Gastrocnemius medialis (tissue), 4 donors: ENCODE data around the gene ESPNL. TPM values are rescaled to one million over a fixed set of nuclear protein-coding genes. Genes with fewer than 3 reads are reported as not detected.

Experiments
- ATAC-seq, 2 donors: fragments of 150-250 bp; one replicate each; pipeline ENCODE4 v1.9.1; 2016
- DNase-seq, 2 donors: peaks; one replicate each; pipeline ENCODE4 v3.0.0-alpha.2; 2019
- H3K27ac ChIP-seq, 4 donors: fragments of 200-600 bp; sonication (generic); 1 replicate in 1 of 4; 2 replicates in 3 of 4; pipeline ENCODE4 v1.5.1; 2016 to 2018; ENCODE audit warnings: mild to moderate bottlenecking in 2 of 4, moderate library complexity in 1 of 4
- H3K27me3 ChIP-seq, 3 donors: fragments of 200-600 bp; sonication (generic) in 2 of 3; 1 replicate in 1 of 3; 2 replicates in 2 of 3; pipeline versions ENCODE4 v1.5.1 to v1.6.0; 2016 to 2019; ENCODE audit warnings: mild to moderate bottlenecking in 1 of 3, moderate library complexity in 1 of 3
- H3K36me3 ChIP-seq, 2 donors: fragments of 200-600 bp; sonication (generic) in 1 of 2; one replicate each; pipeline ENCODE4 v1.5.1; 2017 to 2018
- H3K4me1 ChIP-seq, 2 donors: fragments of 200-600 bp; sonication (generic) in 1 of 2; one replicate each; pipeline ENCODE4 v1.5.1; 2016 to 2017; ENCODE audit warnings: mild to moderate bottlenecking in 2 of 2
- H3K4me3 ChIP-seq, 4 donors: fragments of 200-600 bp; sonication (generic) in 3 of 4; 1 replicate in 1 of 4; 2 replicates in 3 of 4; pipeline ENCODE4 v1.5.1; 2016 to 2019; ENCODE audit warnings: mild to moderate bottlenecking in 2 of 4
- H3K9me3 ChIP-seq, 3 donors: fragments of 200-600 bp; sonication (generic) in 2 of 3; 1 replicate in 1 of 3; 2 replicates in 2 of 3; pipeline ENCODE4 v1.5.1; 2016 to 2019
- POLR2A ChIP-seq, 2 donors: fragments of 450-650 bp; IDR thresholded peaks; one replicate each; pipeline ENCODE4 v1.6.1; 2017; ENCODE audit warnings: antibody characterized with exemption in 2 of 2, mild to moderate bottlenecking in 2 of 2, moderate library complexity in 2 of 2
- in situ Hi-C, 4 donors: fragments of 200-750 bp; cut with MboI; loops; one replicate each; pipeline versions ENCODE4 v1.15.0 to v1.8.0; 2017; ENCODE audit warnings: low sequenced_read_pairs in 4 of 4
- intact Hi-C: fragments of 100-400 bp; cut with DNase I; formaldehyde crosslinking; loops from one replicate; pipeline ENCODE4 v1.15.1; 2023; ENCODE audit warnings: low total_unique reads
- total RNA-seq, 4 donors: library from RNA; depleted of rRNA; stranded (reverse); fragments of >200 nt; gene quantifications; one replicate each; pipeline versions ENCODE4 v1.1.0 to v1.2.3, GENCODE V29; 2016
- TF ChIP-seq, protein P1 (sequence below), 5 experiments: fragments of 450-650 bp in 3 of 5; fragments of 200-600 bp in 2 of 5; sonication (generic) in 2 of 5; IDR thresholded peaks in 4 of 5; conservative IDR thresholded peaks in 1 of 5; 1 replicate in 4 of 5; 2 replicates in 1 of 5; pipeline ENCODE4 v1.5.1; 2016 to 2019; ENCODE audit warnings: antibody characterized with exemption in 5 of 5, mild to moderate bottlenecking in 3 of 5, moderate library complexity in 3 of 5

The ESPNL gene
- total RNA-seq, 4 donors from 2014 or later: 0.11 TPM; not detected in 3

GRCh38 chr2:238094438-238095022 lies 5.6 kb upstream of the ESPNL start:
- Histone ChIP-seq H3K4me3 (no peak overlapping the region), H3K9me3 (no peaks in the 10 kb centered on the region), H3K4me1 (no peaks in the 10 kb centered on the region), H3K36me3 (no peaks in the 10 kb centered on the region), H3K27me3 (no peaks in the 10 kb centered on the region), H3K27ac (no peak overlapping the region)
- DNase-seq (no peak), ATAC-seq (no peak)
- in situ Hi-C loops (no loop called here), intact Hi-C loops (no loop called here)
- TF ChIP-seq, protein P1, sequence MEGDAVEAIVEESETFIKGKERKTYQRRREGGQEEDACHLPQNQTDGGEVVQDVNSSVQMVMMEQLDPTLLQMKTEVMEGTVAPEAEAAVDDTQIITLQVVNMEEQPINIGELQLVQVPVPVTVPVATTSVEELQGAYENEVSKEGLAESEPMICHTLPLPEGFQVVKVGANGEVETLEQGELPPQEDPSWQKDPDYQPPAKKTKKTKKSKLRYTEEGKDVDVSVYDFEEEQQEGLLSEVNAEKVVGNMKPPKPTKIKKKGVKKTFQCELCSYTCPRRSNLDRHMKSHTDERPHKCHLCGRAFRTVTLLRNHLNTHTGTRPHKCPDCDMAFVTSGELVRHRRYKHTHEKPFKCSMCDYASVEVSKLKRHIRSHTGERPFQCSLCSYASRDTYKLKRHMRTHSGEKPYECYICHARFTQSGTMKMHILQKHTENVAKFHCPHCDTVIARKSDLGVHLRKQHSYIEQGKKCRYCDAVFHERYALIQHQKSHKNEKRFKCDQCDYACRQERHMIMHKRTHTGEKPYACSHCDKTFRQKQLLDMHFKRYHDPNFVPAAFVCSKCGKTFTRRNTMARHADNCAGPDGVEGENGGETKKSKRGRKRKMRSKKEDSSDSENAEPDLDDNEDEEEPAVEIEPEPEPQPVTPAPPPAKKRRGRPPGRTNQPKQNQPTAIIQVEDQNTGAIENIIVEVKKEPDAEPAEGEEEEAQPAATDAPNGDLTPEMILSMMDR (IDR thresholded peaks at IDR 0.05 in 4 of 5, conservative IDR thresholded peaks at IDR 0.05 in 1 of 5): no peak
- no peak for TF ChIP-seq POLR2A (IDR thresholded peaks at IDR 0.05)

DNA sequence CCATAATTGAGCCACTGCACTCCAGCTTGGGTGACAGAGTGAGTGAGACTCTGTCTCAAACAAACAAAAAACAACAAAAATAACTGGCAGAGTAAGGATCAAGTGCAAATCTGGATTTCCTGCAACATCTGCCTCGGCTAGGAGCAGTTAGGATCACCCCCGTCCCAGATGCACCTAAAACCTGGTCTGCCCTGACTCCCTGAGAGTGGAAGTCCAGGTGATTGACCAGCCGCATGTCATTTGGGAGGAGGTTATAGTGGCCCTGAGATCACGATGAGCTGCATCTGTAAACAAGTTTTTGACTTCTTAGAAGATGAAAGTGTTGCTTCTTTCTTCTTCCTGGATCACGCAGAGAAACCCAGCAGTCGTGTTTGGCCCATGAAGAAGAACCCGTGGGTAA lies 5.0 kb upstream of the ESPNL start:
- intact Hi-C loops: no loop called here
- Histone ChIP-seq H3K27me3 (no peaks in the 10 kb centered on the region), H3K4me3 (no peak overlapping the region), H3K4me1 (no peaks in the 10 kb centered on the region), H3K36me3 (no peaks in the 10 kb centered on the region), H3K27ac (no peak overlapping the region), H3K9me3 (no peaks in the 10 kb centered on the region)
- DNase-seq (no peak), ATAC-seq (no peak)
- TF ChIP-seq, protein P1 (IDR thresholded peaks at IDR 0.05 in 4 of 5, conservative IDR thresholded peaks at IDR 0.05 in 1 of 5): no peak
- no peak for TF ChIP-seq POLR2A (IDR thresholded peaks at IDR 0.05)
- in situ Hi-C loops: no loop called here

GRCh38 chr2:238096311-238097011 lies 3.7 kb upstream of the ESPNL start:
- TF ChIP-seq, protein P1 (IDR thresholded peaks at IDR 0.05 in 4 of 5, conservative IDR thresholded peaks at IDR 0.05 in 1 of 5): no peak
- no peak for TF ChIP-seq POLR2A (IDR thresholded peaks at IDR 0.05)
- no peak for ATAC-seq
- in situ Hi-C loops: no loop called here
- Histone ChIP-seq H3K36me3 (no peaks in the 10 kb centered on the region), H3K4me3 (no peak overlapping the region), H3K9me3 (no peaks in the 10 kb centered on the region), H3K27me3 (no peaks in the 10 kb centered on the region), H3K4me1 (no peaks in the 10 kb centered on the region), H3K27ac (no peak overlapping the region)
- intact Hi-C loops: no loop called here
- DNase-seq: no peak

DNA sequence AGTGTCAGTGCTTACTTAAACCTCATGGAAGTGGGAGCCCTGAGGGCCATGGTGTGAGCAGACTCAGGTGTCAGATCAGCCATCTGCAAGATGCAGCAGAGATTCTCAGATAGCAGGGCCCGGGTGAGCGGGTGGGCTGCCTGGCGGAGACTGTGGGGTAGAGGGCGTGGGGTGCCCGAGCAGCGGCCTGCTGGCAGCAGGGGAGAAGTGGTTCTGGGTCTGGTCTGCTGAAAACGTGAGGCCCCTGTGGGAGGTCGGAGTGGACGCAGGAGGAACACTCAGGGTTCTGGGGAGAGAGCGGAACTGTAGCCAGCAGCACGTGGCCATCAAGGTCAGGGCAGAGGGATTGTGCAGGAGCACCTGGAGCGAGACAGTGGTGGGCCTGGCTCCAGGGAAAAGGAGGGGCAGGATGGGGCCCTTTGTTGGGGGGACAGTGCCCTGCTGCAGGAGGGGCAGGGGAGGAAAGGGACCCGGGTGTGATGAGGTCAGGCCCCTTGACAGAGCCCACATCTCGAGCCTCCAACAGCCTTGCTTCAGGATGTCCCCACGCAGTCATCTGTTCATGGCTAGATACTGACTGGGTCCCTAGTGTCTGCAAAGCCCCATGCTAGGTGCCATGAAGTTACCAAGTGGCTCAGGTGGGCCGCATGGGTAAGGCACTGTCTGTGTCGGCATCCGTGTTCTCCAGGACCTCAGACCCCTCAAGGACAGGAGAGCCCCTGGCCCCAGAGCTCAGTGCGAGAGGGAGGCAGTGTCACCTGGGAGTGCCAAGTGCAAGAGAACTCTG lies 2.7 kb upstream of the ESPNL start:
- DNase-seq (no peak), ATAC-seq (no peak)
- intact Hi-C loops: no loop called here
- H3K27ac ChIP-seq: no peak overlapping the region
- no peak overlapping the region for H3K4me3 ChIP-seq
- H3K4me1 ChIP-seq: no peaks in the 10 kb centered on the region
- no peaks in the 10 kb centered on the region for H3K27me3 ChIP-seq
- TF ChIP-seq POLR2A (IDR thresholded peaks at IDR 0.05): no peak
- TF ChIP-seq, protein P1 (IDR thresholded peaks at IDR 0.05 in 4 of 5, conservative IDR thresholded peaks at IDR 0.05 in 1 of 5): no peak
- no peaks in the 10 kb centered on the region for H3K36me3 ChIP-seq
- H3K9me3 ChIP-seq: no peaks in the 10 kb centered on the region
- in situ Hi-C loops: no loop called here
